BLaER1 (cell line): ENCODE data around the gene GLI1.

Experiments used
- H3K27ac ChIP-seq: shearing (Covaris generic); formaldehyde crosslinking; 2 replicates; pipeline ENCODE4 v1.8.1; 2022
- H3K27me3 ChIP-seq: shearing (Covaris generic); formaldehyde crosslinking; 2 replicates; pipeline ENCODE4 v1.8.1; 2022
- H3K36me3 ChIP-seq: shearing (Covaris generic); formaldehyde crosslinking; 2 replicates; pipeline ENCODE4 v1.8.1; 2022
- H3K4me1 ChIP-seq: shearing (Covaris generic); formaldehyde crosslinking; 2 replicates; pipeline ENCODE4 v1.8.1; 2022
- H3K4me2 ChIP-seq: shearing (Covaris generic); formaldehyde crosslinking; 2 replicates; pipeline ENCODE4 v1.8.1; 2022
- H3K4me3 ChIP-seq: shearing (Covaris generic); formaldehyde crosslinking; 2 replicates; pipeline ENCODE4 v1.8.1; 2022
- H3K9ac ChIP-seq: shearing (Covaris generic); formaldehyde crosslinking; 2 replicates; pipeline ENCODE4 v1.8.1; 2022
- H3K9me3 ChIP-seq: shearing (Covaris generic); formaldehyde crosslinking; 2 replicates; pipeline ENCODE4 v1.8.1; 2022
- H4K20me1 ChIP-seq: shearing (Covaris generic); formaldehyde crosslinking; 2 replicates; pipeline ENCODE4 v1.8.1; 2022
- Cebpa-rat ChIP-seq: shearing (Covaris generic); IDR thresholded peaks from 2 replicates; pipeline ENCODE4 v1.8.1; 2022

The GLI1 gene

DNA sequence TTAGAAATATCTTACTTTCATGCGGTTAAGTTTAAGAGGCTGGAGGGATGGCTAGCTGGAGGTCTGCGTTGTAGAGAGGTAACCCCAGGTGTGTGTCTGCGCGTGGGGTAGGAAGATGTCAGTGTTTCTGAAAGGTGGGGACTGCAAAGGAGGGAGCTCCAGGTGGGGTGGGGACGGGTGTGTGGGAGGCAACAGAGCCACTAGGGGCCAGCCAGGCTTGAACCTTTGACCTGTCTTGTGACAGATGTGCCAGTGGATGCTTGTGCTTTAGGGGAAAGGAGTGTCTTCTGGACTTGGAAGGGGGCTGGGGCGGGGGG is 841 bp downstream of the GLI1 start:
- Histone ChIP-seq H3K27ac (no peak overlapping the region), H3K4me3 (peak overlapping the region; percentile 70), H3K4me1 (peaks cover 54% of the 10 kb centered on the region), H3K4me2 (peak overlapping the region; percentile 98), H3K27me3 (peaks cover 20% of the 10 kb centered on the region), H3K9me3 (no peaks in the 10 kb centered on the region), H4K20me1 (peaks cover 7% of the 10 kb centered on the region), H3K36me3 (no peaks in the 10 kb centered on the region), H3K9ac (no peak overlapping the region)
- TF ChIP-seq Cebpa-rat, result no peak

DNA sequence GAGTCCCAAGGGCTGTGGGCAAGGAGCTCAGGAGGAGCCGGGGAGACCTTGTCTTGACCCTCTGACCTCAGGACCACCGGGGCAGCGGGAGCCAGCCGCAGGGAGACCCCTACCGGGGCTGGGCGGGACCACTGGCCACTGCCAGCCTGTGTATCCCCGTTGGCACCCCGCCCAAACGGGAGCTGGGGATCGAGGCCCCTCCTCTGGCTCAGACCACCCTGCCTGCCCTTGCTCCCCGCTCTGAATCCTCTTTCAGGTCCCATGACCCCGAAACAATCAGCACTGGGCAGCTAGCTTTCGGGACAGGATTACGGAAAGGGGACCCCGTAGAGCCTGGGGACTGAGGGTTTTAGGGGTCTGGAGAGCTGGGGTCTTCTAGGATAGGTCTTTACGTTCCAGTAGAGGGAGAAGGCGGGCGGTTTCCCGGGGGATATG is 1.3 kb downstream of the GLI1 start:
- Histone ChIP-seq H3K9ac (peak overlapping the region; percentile 30; the same call in 1 of the 2 replicates), H3K9me3 (no peaks in the 10 kb centered on the region), H3K4me1 (peaks cover 53% of the 10 kb centered on the region), H3K4me3 (peak overlapping the region; percentile 70), H3K27me3 (peaks cover 20% of the 10 kb centered on the region), H3K36me3 (no peaks in the 10 kb centered on the region), H4K20me1 (peaks cover 7% of the 10 kb centered on the region), H3K27ac (no peak overlapping the region), H3K4me2 (peak overlapping the region; percentile 98)
- TF ChIP-seq Cebpa-rat, result no peak

GRCh38 chr12:57461276-57461916 is 1.8 kb downstream of the GLI1 start:
- H3K4me1 ChIP-seq, result peaks cover 48% of the 10 kb centered on the region
- peak overlapping the region; percentile 70 for H3K4me3 ChIP-seq
- H3K9ac ChIP-seq, result peak overlapping the region; percentile 74
- no peaks in the 10 kb centered on the region for H3K36me3 ChIP-seq
- H3K4me2 ChIP-seq, result peak overlapping the region; percentile 98
- TF ChIP-seq Cebpa-rat, result no peak
- peaks cover 20% of the 10 kb centered on the region for H3K27me3 ChIP-seq
- no peak overlapping the region for H3K27ac ChIP-seq
- no peaks in the 10 kb centered on the region for H3K9me3 ChIP-seq
- peaks cover 7% of the 10 kb centered on the region for H4K20me1 ChIP-seq

DNA sequence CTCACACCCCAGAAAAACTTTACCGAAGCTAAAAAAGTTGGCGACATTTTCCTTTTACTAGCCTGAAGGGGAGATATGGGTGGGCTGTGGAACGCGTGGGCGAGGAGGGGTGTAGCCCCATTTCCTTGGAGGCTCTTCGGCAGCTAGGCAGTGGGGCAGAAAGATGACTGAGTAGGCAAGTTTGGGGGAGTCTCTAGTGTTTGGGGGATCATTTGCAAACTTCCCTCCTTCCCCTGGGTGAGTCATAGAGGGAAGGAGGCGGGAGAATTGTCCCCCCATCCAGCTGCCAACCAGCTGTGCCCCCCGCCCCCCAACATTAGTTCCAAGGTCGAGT is 2.3 kb downstream of the GLI1 start:
- Histone ChIP-seq H3K27ac (no peak overlapping the region), H4K20me1 (peaks cover 7% of the 10 kb centered on the region), H3K27me3 (peaks cover 20% of the 10 kb centered on the region), H3K36me3 (no peaks in the 10 kb centered on the region), H3K4me1 (peaks cover 44% of the 10 kb centered on the region), H3K9ac (peak overlapping the region; percentile 74), H3K9me3 (no peaks in the 10 kb centered on the region), H3K4me3 (peak overlapping the region; percentile 70), H3K4me2 (peak overlapping the region; percentile 98)
- TF ChIP-seq Cebpa-rat, result no peak

- H3K9ac ChIP-seq, result peak overlapping the region; percentile 74
These were observed 2.8 kb downstream of the GLI1 start for GRCh38 chr12:57462251-57462911.

GRCh38 chr12:57462912-57463253 is 3.3 kb downstream of the GLI1 start:
- no peaks in the 10 kb centered on the region for H3K36me3 ChIP-seq
- peaks cover 20% of the 10 kb centered on the region for H3K27me3 ChIP-seq
- H3K9me3 ChIP-seq, result no peaks in the 10 kb centered on the region
- peak overlapping the region; percentile 98 for H3K4me2 ChIP-seq
- peaks cover 38% of the 10 kb centered on the region for H3K4me1 ChIP-seq
- no peak overlapping the region for H3K9ac ChIP-seq
- TF ChIP-seq Cebpa-rat, result no peak
- no peak overlapping the region for H3K4me3 ChIP-seq
- no peak overlapping the region for H3K27ac ChIP-seq
- peaks cover 7% of the 10 kb centered on the region for H4K20me1 ChIP-seq

More at GRCh38 chr12:57462251-57462911, 2.8 kb downstream of the GLI1 start:
- no peak overlapping the region for H3K27ac ChIP-seq
- peak overlapping the region; percentile 70 for H3K4me3 ChIP-seq
- H3K4me2 ChIP-seq, result peak overlapping the region; percentile 98
- H3K4me1 ChIP-seq, result peaks cover 41% of the 10 kb centered on the region
- no peak for TF ChIP-seq Cebpa-rat
- peaks cover 7% of the 10 kb centered on the region for H4K20me1 ChIP-seq
- H3K27me3 ChIP-seq, result peaks cover 20% of the 10 kb centered on the region
- no peaks in the 10 kb centered on the region for H3K36me3 ChIP-seq
- H3K9me3 ChIP-seq, result no peaks in the 10 kb centered on the region

DNA sequence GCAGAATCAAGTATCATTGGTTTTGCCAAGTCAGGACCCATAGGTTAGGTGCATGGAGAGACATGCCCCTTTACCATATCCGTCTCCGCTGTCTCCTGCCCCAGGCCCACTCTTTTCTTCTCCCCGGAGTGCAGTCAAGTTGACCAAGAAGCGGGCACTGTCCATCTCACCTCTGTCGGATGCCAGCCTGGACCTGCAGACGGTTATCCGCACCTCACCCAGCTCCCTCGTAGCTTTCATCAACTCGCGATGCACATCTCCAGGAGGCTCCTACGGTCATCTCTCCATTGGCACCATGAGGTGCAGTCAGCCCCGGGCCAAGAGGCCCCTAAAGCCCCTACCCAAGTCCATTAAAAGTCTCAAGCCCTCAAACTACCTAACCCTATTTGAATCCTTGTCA is 5.0 kb downstream of the GLI1 start:
- H3K4me1 ChIP-seq, result peaks cover 28% of the 10 kb centered on the region
- peaks cover 6% of the 10 kb centered on the region; the same call in 1 of the 2 replicates for H3K36me3 ChIP-seq
- no peak overlapping the region for H3K27ac ChIP-seq
- H3K9me3 ChIP-seq, result no peaks in the 10 kb centered on the region
- H3K9ac ChIP-seq, result no peak overlapping the region
- no peak overlapping the region for H3K4me3 ChIP-seq
- H4K20me1 ChIP-seq, result peaks cover 7% of the 10 kb centered on the region
- H3K4me2 ChIP-seq, result no peak overlapping the region
- no peak for TF ChIP-seq Cebpa-rat
- H3K27me3 ChIP-seq, result peaks cover 20% of the 10 kb centered on the region

GRCh38 chr12:57465030-57465746 is 5.6 kb downstream of the GLI1 start:
- peaks cover 7% of the 10 kb centered on the region for H4K20me1 ChIP-seq
- peaks cover 12% of the 10 kb centered on the region; the same call in 1 of the 2 replicates for H3K36me3 ChIP-seq
- no peak overlapping the region for H3K27ac ChIP-seq
- no peak overlapping the region for H3K9ac ChIP-seq
- no peak overlapping the region for H3K4me2 ChIP-seq
- peaks cover 18% of the 10 kb centered on the region for H3K27me3 ChIP-seq
- H3K4me1 ChIP-seq, result peaks cover 28% of the 10 kb centered on the region
- TF ChIP-seq Cebpa-rat, result no peak
- H3K4me3 ChIP-seq, result no peak overlapping the region
- H3K9me3 ChIP-seq, result no peaks in the 10 kb centered on the region

DNA sequence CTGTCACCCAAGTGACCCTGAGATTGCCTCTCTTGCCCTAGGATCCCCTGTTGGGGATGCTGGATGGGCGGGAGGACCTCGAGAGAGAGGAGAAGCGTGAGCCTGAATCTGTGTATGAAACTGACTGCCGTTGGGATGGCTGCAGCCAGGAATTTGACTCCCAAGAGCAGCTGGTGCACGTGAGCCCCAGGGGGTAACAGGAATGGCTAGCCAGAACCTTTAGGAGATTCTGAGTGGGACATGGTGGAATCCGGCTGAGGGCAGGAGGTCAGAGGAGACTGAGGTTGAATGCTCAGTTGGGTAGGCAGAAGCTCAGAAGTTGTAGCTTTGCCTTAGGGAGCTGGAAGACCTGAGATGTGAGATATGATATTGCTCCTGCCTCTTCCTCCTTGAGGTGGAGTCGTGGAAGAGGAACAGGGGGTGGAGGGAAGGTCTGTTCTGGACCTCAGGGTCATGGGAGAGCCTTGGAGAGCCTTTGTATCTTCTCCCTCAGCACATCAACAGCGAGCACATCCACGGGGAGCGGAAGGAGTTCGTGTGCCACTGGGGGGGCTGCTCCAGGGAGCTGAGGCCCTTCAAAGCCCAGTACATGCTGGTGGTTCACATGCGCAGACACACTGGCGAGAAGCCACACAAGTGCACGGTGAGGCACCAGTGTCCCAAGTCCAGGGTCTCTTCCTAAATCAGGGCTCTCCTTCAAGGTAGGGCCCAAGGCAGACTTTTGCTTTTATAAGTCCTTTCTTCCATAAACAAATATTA is 6.3 kb downstream of the GLI1 start:
- Histone ChIP-seq H3K27me3 (peaks cover 11% of the 10 kb centered on the region), H3K4me3 (no peak overlapping the region), H3K36me3 (peaks cover 19% of the 10 kb centered on the region; the same call in 1 of the 2 replicates), H3K9ac (no peak overlapping the region), H3K4me1 (peaks cover 20% of the 10 kb centered on the region), H4K20me1 (peaks cover 4% of the 10 kb centered on the region), H3K4me2 (no peak overlapping the region), H3K27ac (no peak overlapping the region), H3K9me3 (no peaks in the 10 kb centered on the region)
- no peak for TF ChIP-seq Cebpa-rat
